ENCODE results near the gene CHST9. TPM values are rescaled to one million over a fixed set of nuclear protein-coding genes. Genes with fewer than 3 reads are reported as not detected.
"Not testable (repeated sequence)": the region's sequence is repeated elsewhere in the genome, so short reads cannot be mapped to it uniquely, and the experiment has no call there.

The CHST9 gene
- total RNA-seq, 6 experiments from 2014 or later, result not detected

GRCh38 chr18:27164905-27165304 lies 20.2 kb downstream of the CHST9 start:
- no peak for DNase-seq

GRCh38 chr18:27163197-27163716 lies 21.9 kb downstream of the CHST9 start:
- peaks cover 50% of the 10 kb centered on the region for H3K9me3 Mint-ChIP-seq
- H3K36me3 Mint-ChIP-seq (ENCODE audit: low read depth); H3K27me3 Mint-ChIP-seq (ENCODE audit: insufficient read depth); H3K4me3 Mint-ChIP-seq; DNase-seq; H3K27ac Mint-ChIP-seq; H3K4me1 Mint-ChIP-seq (ENCODE audit: low read depth): not testable (repeated sequence)

More at GRCh38 chr18:27164905-27165304, 20.2 kb downstream of the CHST9 start:
- no peaks in the 10 kb centered on the region for H3K36me3 Mint-ChIP-seq (ENCODE audit: low read depth)
- no peak overlapping the region for H3K27ac Mint-ChIP-seq
- H3K27me3 Mint-ChIP-seq (ENCODE audit: insufficient read depth), result no peaks in the 10 kb centered on the region; the same call in 1 of the 2 replicates
- peaks cover 62% of the 10 kb centered on the region for H3K9me3 Mint-ChIP-seq
- H3K4me3 Mint-ChIP-seq, result no peak overlapping the region
- TF ChIP-seq CTCF (IDR thresholded peaks at IDR 0.05), result no peak
- H3K4me1 Mint-ChIP-seq (ENCODE audit: low read depth), result no peaks in the 10 kb centered on the region

GRCh38 chr18:27149240-27149639 lies 35.9 kb downstream of the CHST9 start:
- H3K27me3 Mint-ChIP-seq (ENCODE audit: insufficient read depth); DNase-seq; H3K27ac Mint-ChIP-seq; H3K36me3 Mint-ChIP-seq (ENCODE audit: low read depth); H3K4me3 Mint-ChIP-seq; H3K4me1 Mint-ChIP-seq (ENCODE audit: low read depth): not testable (repeated sequence)
- H3K9me3 Mint-ChIP-seq, result peaks cover 51% of the 10 kb centered on the region

- no peak overlapping the region for H3K27ac Mint-ChIP-seq
- H3K4me1 Mint-ChIP-seq (ENCODE audit: low read depth), result no peaks in the 10 kb centered on the region
- H3K9me3 Mint-ChIP-seq, result peaks cover 29% of the 10 kb centered on the region
- H3K36me3 Mint-ChIP-seq (ENCODE audit: low read depth), result no peaks in the 10 kb centered on the region
- H3K4me3 Mint-ChIP-seq, result no peak overlapping the region
- DNase-seq, result no peak
- no peaks in the 10 kb centered on the region; the same call in 1 of the 2 replicates for H3K27me3 Mint-ChIP-seq (ENCODE audit: insufficient read depth)
- TF ChIP-seq CTCF (IDR thresholded peaks at IDR 0.05), result no peak
Measured at GRCh38 chr18:27144672-27145071, 40.4 kb downstream of the CHST9 start.

GRCh38 chr18:27143580-27144287 lies 41.4 kb downstream of the CHST9 start:
- Mint-ChIP-seq H3K27me3 (ENCODE audit: insufficient read depth) (no peaks in the 10 kb centered on the region; the same call in 1 of the 2 replicates), H3K9me3 (peaks cover 20% of the 10 kb centered on the region), H3K27ac (no peak overlapping the region), H3K4me3 (no peak overlapping the region), H3K4me1 (ENCODE audit: low read depth) (no peaks in the 10 kb centered on the region), H3K36me3 (ENCODE audit: low read depth) (no peaks in the 10 kb centered on the region)
- DNase-seq, result no peak
- no peak for TF ChIP-seq CTCF (IDR thresholded peaks at IDR 0.05)

GRCh38 chr18:27142891-27143290 lies 42.2 kb downstream of the CHST9 start:
- Mint-ChIP-seq H3K4me3 (no peak overlapping the region), H3K36me3 (ENCODE audit: low read depth) (no peaks in the 10 kb centered on the region), H3K4me1 (ENCODE audit: low read depth) (no peaks in the 10 kb centered on the region), H3K27me3 (ENCODE audit: insufficient read depth) (no peaks in the 10 kb centered on the region; the same call in 1 of the 2 replicates), H3K9me3 (peaks cover 24% of the 10 kb centered on the region), H3K27ac (no peak overlapping the region)
- no peak for TF ChIP-seq CTCF (IDR thresholded peaks at IDR 0.05)
- DNase-seq, result no peak

All from HFFc6 (cell line).